Endothelial cell of umbilical vein (primary cell): ENCODE results near the gene MLIP. TPM values are rescaled to one million over a fixed set of nuclear protein-coding genes. Genes with fewer than 3 reads are reported as not detected.
A peak's percentile ranks its signal among the peaks of the same experiment; 100 is the strongest.

ENCODE experiments used
- BruUV-seq: library from RNA; stranded (reverse); fragments of 400-500 nt; replicated peaks from 2 replicates; lab custom pipeline; 2021; lab: Mats Ljungman, UMichigan
- CTCF ChIA-PET: fragments of 300-600, 350-600 bp; sonication (Branson Sonifier 250); formaldehyde crosslinking; loops from one replicate; lab custom pipeline; 2021; ENCODE audit warnings: antibody characterized with exemption, inconsistent platforms; lab: Charles Lee
- POLR2A ChIA-PET: fragments of 300-600, 350-600 bp; sonication (Branson Sonifier 250); formaldehyde crosslinking; loops from one replicate; lab custom pipeline; 2021; ENCODE audit warnings: antibody characterized with exemption, inconsistent platforms; lab: Charles Lee
- DNase-seq: peaks from one replicate; pipeline ENCODE4 v3.0.0-alpha.2; 2011; ENCODE audit warnings: low read depth, low spot score
- FAIRE-seq: peaks from 2 replicates; lab custom pipeline; 2011; peaks lifted over from hg19 to GRCh38; lab: Jason Lieb, UNC
- H2AFZ ChIP-seq: 2 replicates; pipeline ENCODE4 v1.6.0; 2012; ENCODE audit warnings: low read depth, low read length, control low read depth, inconsistent platforms
- H3K27ac ChIP-seq: 2 replicates; pipeline ENCODE4 v1.5.1; 2011; ENCODE audit warnings: low read depth, mild to moderate bottlenecking, control low read depth, low read length, moderate library complexity; ENCODE audit not compliant: insufficient read depth
- H3K27me3 ChIP-seq, 2 experiments: 2 replicates each; pipeline versions ENCODE4 v1.6.0 to v1.6.1; 2011; ENCODE audit warnings: low read length in 2 of 2, mixed read lengths in 1 of 2; ENCODE audit not compliant: control insufficient read depth in 2 of 2, insufficient read depth in 2 of 2
- H3K36me3 ChIP-seq, 2 experiments: 2 replicates in 1 of 2; 3 replicates in 1 of 2; pipeline ENCODE4 v1.5.1; 2011; ENCODE audit warnings: low read length in 2 of 2, mild to moderate bottlenecking in 1 of 2, moderate library complexity in 1 of 2; ENCODE audit not compliant: control insufficient read depth in 2 of 2, insufficient read depth in 2 of 2; ENCODE audit errors: extremely low read depth in 1 of 2
- H3K4me1 ChIP-seq: 3 replicates; pipeline ENCODE4 v1.5.1; 2011; ENCODE audit warnings: mild to moderate bottlenecking, low read length; ENCODE audit not compliant: control insufficient read depth, insufficient read depth; ENCODE audit errors: extremely low read depth
- H3K4me2 ChIP-seq: 2 replicates; pipeline ENCODE4 v1.6.1; 2011; ENCODE audit warnings: low read length, control low read depth, mixed read lengths; ENCODE audit not compliant: insufficient read depth
- H3K4me3 ChIP-seq, 3 experiments: fragments of 200-600 bp in 1 of 3; sonication (generic), shearing (Covaris generic) in 1 of 3; replicated peaks in 1 of 3; 2 replicates each; pipeline ENCODE4 v1.5.1; 2011 to 2016; ENCODE audit warnings: control low read depth in 3 of 3, low read length in 3 of 3, mild to moderate bottlenecking in 2 of 3, inconsistent platforms in 1 of 3, low read depth in 1 of 3, moderate library complexity in 1 of 3; ENCODE audit not compliant: insufficient read depth in 1 of 3
- H3K79me2 ChIP-seq: 2 replicates; pipeline ENCODE4 v1.6.0; 2012; ENCODE audit warnings: low read length, inconsistent platforms; ENCODE audit not compliant: control insufficient read depth, insufficient read depth
- H3K9ac ChIP-seq: replicated peaks from 2 replicates; pipeline ENCODE3; 2011; ENCODE audit warnings: low read length, control low read depth; ENCODE audit not compliant: insufficient read depth; ENCODE audit errors: extremely low read depth
- H3K9me1 ChIP-seq: replicated peaks from 3 replicates; pipeline ENCODE4 v1.6.0; 2011; ENCODE audit warnings: mild to moderate bottlenecking, low read length; ENCODE audit not compliant: control insufficient read depth, insufficient read depth; ENCODE audit errors: extremely low read depth
- H3K9me3 ChIP-seq: replicated peaks from 2 replicates; pipeline ENCODE4 v1.5.1; 2012; ENCODE audit warnings: low read length, inconsistent platforms; ENCODE audit not compliant: control insufficient read depth, insufficient read depth
- H4K20me1 ChIP-seq: replicated peaks from 2 replicates; pipeline ENCODE3; 2011; ENCODE audit warnings: mild to moderate bottlenecking, low read length; ENCODE audit not compliant: control insufficient read depth, insufficient read depth; ENCODE audit errors: extremely low read depth
- EZH2 ChIP-seq: IDR thresholded peaks from 2 replicates; pipeline ENCODE4 v1.6.1; 2012; ENCODE audit warnings: borderline replicate concordance, low read depth, mild to moderate bottlenecking, moderate library complexity, low read length, inconsistent platforms; ENCODE audit not compliant: severe bottlenecking
- FOS ChIP-seq: IDR thresholded peaks from 2 replicates; pipeline ENCODE4 v1.6.1; 2011; ENCODE audit warnings: mild to moderate bottlenecking, low read length, moderate library complexity, borderline replicate concordance; ENCODE audit not compliant: insufficient read depth
- GATA2 ChIP-seq: IDR thresholded peaks from 2 replicates; pipeline ENCODE4 v1.7.0; 2011; ENCODE audit warnings: low read depth, mild to moderate bottlenecking, moderate library complexity, mixed read lengths, low read length; ENCODE audit not compliant: insufficient read length, insufficient read depth
- JUN ChIP-seq: IDR thresholded peaks from 2 replicates; pipeline ENCODE4 v1.6.1; 2011; ENCODE audit warnings: borderline replicate concordance, low read depth; ENCODE audit not compliant: insufficient read length, insufficient read depth
- MYC ChIP-seq: IDR thresholded peaks from one replicate; pipeline ENCODE4 v1.6.1; 2011; ENCODE audit warnings: mild to moderate bottlenecking, low read depth, low read length
- POLR2A ChIP-seq: IDR thresholded peaks from 2 replicates; pipeline ENCODE4 v1.6.1; 2012; ENCODE audit warnings: low read depth, mild to moderate bottlenecking, control low read depth, low read length
- POLR2AphosphoS5 ChIP-seq: IDR thresholded peaks from 2 replicates; pipeline ENCODE4 v1.6.1; 2012; ENCODE audit warnings: low read depth, mild to moderate bottlenecking, control low read depth, low read length, moderate library complexity; ENCODE audit not compliant: insufficient read depth
- dilution Hi-C: fragments of 300-500 bp; cut with MboI; formaldehyde crosslinking; loops from one replicate; pipeline ENCODE4 v1.15.0; 2019; ENCODE audit warnings: low sequenced_read_pairs; ENCODE audit not compliant: extremely low pct_ligation_motif_present
- intact Hi-C: fragments of 100-400 bp; cut with micrococcal nuclease; formaldehyde crosslinking; loops from one replicate; pipeline ENCODE4 v1.10.0; 2022
- polyA plus RNA-seq, 4 experiments: library from polyadenylated mRNA; depleted of rRNA in 3 of 4; stranded (reverse) in 3 of 4; unstranded in 1 of 4; fragments of >200 nt; gene quantifications; 2 replicates each; pipeline versions ENCODE4 v1.2.1 to v1.2.3, GENCODE V29; 2011 to 2012; ENCODE audit warnings: missing spikeins in 1 of 4
- total RNA-seq: library from RNA; stranded (reverse); gene quantifications from 2 replicates; pipeline ENCODE4 v1.2.3, GENCODE V29; 2021
- TF ChIP-seq, protein P1 (sequence below): IDR thresholded peaks from 2 replicates; pipeline ENCODE4 v1.6.1; 2011; ENCODE audit not compliant: insufficient read depth, insufficient read length
- TF ChIP-seq, protein P2 (sequence below), 2 donors: IDR thresholded peaks; 1 replicate in 1 of 2; 2 replicates in 1 of 2; pipeline ENCODE4 v1.5.1; 2011; ENCODE audit warnings: low read length in 2 of 2, mild to moderate bottlenecking in 2 of 2, moderate library complexity in 2 of 2, control low read depth in 1 of 2, inconsistent platforms in 1 of 2, low read depth in 1 of 2; ENCODE audit not compliant: insufficient read depth in 1 of 2; ENCODE audit errors: extremely low read depth in 1 of 2

Gene MLIP
- total and polyA plus RNA-seq, 2 donors (not counting 3 experiments of a cell fraction or from before 2014, with no cell fraction given) = 4.1 to 11.6 TPM

DNA sequence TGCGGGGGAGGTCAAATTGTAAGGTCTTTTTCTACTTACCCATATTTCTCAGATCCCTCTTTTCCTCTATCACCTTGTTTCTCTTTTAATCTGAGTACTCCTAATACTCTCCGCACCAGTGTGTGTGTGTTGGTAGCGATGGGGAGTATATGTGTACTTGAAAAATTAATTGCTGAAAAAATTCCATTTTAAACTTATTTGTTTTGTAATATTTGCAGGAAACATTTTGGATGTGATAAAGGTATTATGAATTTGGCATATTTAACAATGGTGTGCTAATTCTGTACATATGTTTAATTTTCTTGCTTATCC, 48.1 kb upstream of the MLIP start:
- TF ChIP-seq JUN (no peak), GATA2 (no peak), FOS (no peak), POLR2AphosphoS5 (no peak), MYC (no peak), POLR2A (no peak), EZH2 (no peak)
- TF ChIP-seq, protein P1, sequence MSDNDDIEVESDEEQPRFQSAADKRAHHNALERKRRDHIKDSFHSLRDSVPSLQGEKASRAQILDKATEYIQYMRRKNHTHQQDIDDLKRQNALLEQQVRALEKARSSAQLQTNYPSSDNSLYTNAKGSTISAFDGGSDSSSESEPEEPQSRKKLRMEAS = no peak
- no peaks in the 10 kb centered on the region for H3K27me3 ChIP-seq
- no peak for DNase-seq
- H2AFZ ChIP-seq = no peak overlapping the region
- FAIRE-seq = no peak
- H3K9me1 ChIP-seq = no peaks in the 10 kb centered on the region
- H3K9me3 ChIP-seq = no peaks in the 10 kb centered on the region
- H3K27ac ChIP-seq = no peak overlapping the region
- H3K4me3 ChIP-seq = no peak overlapping the region
- peaks cover 15% of the 10 kb centered on the region for H3K4me1 ChIP-seq
- no peak overlapping the region for H3K9ac ChIP-seq
- no peaks in the 10 kb centered on the region for H3K36me3 ChIP-seq
- H4K20me1 ChIP-seq = no peaks in the 10 kb centered on the region
- POLR2A ChIA-PET = no interaction called here
- BruUV-seq = no TSS peak
- intact Hi-C loops = no loop called here
- CTCF ChIA-PET = no interaction called here
- dilution Hi-C loops = no loop called here
- peak overlapping the region; percentile 47 for H3K4me2 ChIP-seq
- H3K79me2 ChIP-seq = no peaks in the 10 kb centered on the region

DNA sequence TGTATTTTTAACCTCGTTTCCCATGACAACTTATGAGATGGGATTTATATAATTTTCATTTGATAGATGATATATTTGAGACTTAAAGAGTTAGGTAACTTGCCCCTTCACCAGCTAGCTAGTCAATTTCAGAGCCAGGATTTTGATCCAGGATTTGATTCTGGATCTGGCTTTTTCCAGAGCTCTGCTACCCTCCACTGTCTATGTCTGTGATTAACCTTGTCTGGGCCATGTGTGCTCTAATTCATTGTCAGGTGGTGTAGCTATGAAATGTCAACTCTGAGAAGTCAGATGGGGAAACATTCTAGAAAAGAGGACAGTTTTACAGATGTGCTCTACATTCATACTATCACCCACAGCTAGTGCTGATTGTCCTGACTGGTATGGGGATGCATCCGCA, 42.5 kb upstream of the MLIP start:
- dilution Hi-C loops = no loop called here

More for the DNA sequence above, 42.5 kb upstream of the MLIP start:
- Histone ChIP-seq H3K9me3 (no peaks in the 10 kb centered on the region), H3K4me3 (no peak overlapping the region), H3K27ac (no peak overlapping the region), H3K4me1 (peaks cover 6% of the 10 kb centered on the region), H3K9me1 (no peaks in the 10 kb centered on the region), H4K20me1 (no peaks in the 10 kb centered on the region), H3K36me3 (no peaks in the 10 kb centered on the region), H3K27me3 (no peaks in the 10 kb centered on the region), H3K79me2 (no peaks in the 10 kb centered on the region), H3K4me2 (no peak overlapping the region), H2AFZ (no peak overlapping the region), H3K9ac (no peak overlapping the region)
- no TSS peak for BruUV-seq
- intact Hi-C loops = no loop called here
- DNase-seq (no peak), FAIRE-seq (no peak)
- CTCF ChIA-PET = no interaction called here
- TF ChIP-seq, protein P1 = no peak
- TF ChIP-seq MYC = no peak
- TF ChIP-seq POLR2A = no peak
- TF ChIP-seq JUN = no peak
- TF ChIP-seq EZH2 = no peak
- no peak for TF ChIP-seq FOS
- TF ChIP-seq, protein P2, sequence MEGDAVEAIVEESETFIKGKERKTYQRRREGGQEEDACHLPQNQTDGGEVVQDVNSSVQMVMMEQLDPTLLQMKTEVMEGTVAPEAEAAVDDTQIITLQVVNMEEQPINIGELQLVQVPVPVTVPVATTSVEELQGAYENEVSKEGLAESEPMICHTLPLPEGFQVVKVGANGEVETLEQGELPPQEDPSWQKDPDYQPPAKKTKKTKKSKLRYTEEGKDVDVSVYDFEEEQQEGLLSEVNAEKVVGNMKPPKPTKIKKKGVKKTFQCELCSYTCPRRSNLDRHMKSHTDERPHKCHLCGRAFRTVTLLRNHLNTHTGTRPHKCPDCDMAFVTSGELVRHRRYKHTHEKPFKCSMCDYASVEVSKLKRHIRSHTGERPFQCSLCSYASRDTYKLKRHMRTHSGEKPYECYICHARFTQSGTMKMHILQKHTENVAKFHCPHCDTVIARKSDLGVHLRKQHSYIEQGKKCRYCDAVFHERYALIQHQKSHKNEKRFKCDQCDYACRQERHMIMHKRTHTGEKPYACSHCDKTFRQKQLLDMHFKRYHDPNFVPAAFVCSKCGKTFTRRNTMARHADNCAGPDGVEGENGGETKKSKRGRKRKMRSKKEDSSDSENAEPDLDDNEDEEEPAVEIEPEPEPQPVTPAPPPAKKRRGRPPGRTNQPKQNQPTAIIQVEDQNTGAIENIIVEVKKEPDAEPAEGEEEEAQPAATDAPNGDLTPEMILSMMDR (IDR thresholded peaks at IDR 0.05; ENCODE audit: extremely low read depth in 1 of 2, insufficient read depth in 1 of 2, low read depth in 1 of 2, low read length in 2 of 2) = no peak
- POLR2A ChIA-PET = no interaction called here
